Mesenchymal stem cell (in vitro differentiated cells and primary cell): ENCODE results near the gene ARHGEF19.

ENCODE experiments used
- DNase-seq: peaks from one replicate; pipeline ENCODE4 v3.0.0-alpha.2; 2013
- H2AFZ ChIP-seq: one replicate; pipeline ENCODE4 v1.6.1; 2013; ENCODE audit warnings: low read depth, mild to moderate bottlenecking, control low read depth, inconsistent platforms, low read length, moderate library complexity
- H2AK5ac ChIP-seq: 2 replicates; pipeline ENCODE4 v1.6.1; 2013; ENCODE audit warnings: low read length, moderate library complexity, mild to moderate bottlenecking, inconsistent platforms; ENCODE audit not compliant: severe bottlenecking
- H2BK120ac ChIP-seq: one replicate; pipeline ENCODE4 v1.6.1; 2013; ENCODE audit warnings: low read depth, mild to moderate bottlenecking, inconsistent platforms, low read length, moderate library complexity
- H2BK12ac ChIP-seq, 2 experiments: one replicate each; pipeline ENCODE4 v1.6.1; 2013; ENCODE audit warnings: inconsistent platforms in 2 of 2, low read length in 2 of 2, mild to moderate bottlenecking in 2 of 2, moderate library complexity in 2 of 2, control low read depth in 1 of 2
- H2BK15ac ChIP-seq: one replicate; pipeline ENCODE4 v1.6.1; 2013; ENCODE audit warnings: mild to moderate bottlenecking, low read depth, inconsistent platforms; ENCODE audit not compliant: poor library complexity, severe bottlenecking
- H2BK5ac ChIP-seq: 2 replicates; pipeline ENCODE4 v1.6.1; 2013; ENCODE audit warnings: low read depth, mild to moderate bottlenecking, low read length, control low read depth, inconsistent platforms; ENCODE audit not compliant: poor library complexity, severe bottlenecking
- H3K14ac ChIP-seq, 2 experiments: one replicate each; pipeline ENCODE4 v1.6.1; 2013; ENCODE audit warnings: inconsistent platforms in 2 of 2, low read length in 2 of 2, control low read depth in 1 of 2, mild to moderate bottlenecking in 1 of 2, moderate library complexity in 1 of 2
- H3K18ac ChIP-seq, 2 experiments: one replicate each; pipeline ENCODE4 v1.6.1; 2013; ENCODE audit warnings: inconsistent platforms in 2 of 2, low read length in 2 of 2, control low read depth in 1 of 2, low read depth in 1 of 2, mild to moderate bottlenecking in 1 of 2
- H3K23ac ChIP-seq, 2 experiments: one replicate each; pipeline ENCODE4 v1.6.1; 2013; ENCODE audit warnings: inconsistent platforms in 2 of 2, low read length in 2 of 2, mild to moderate bottlenecking in 2 of 2, moderate library complexity in 2 of 2, control low read depth in 1 of 2
- H3K27ac ChIP-seq: 2 replicates; pipeline ENCODE4 v1.5.1; 2013; ENCODE audit warnings: mild to moderate bottlenecking, moderate library complexity, low read length, control low read depth, inconsistent platforms; ENCODE audit not compliant: poor library complexity, severe bottlenecking
- H3K27me3 ChIP-seq, 2 experiments: 2 replicates each; pipeline versions ENCODE4 v1.6.1 to v1.7.0; 2013; ENCODE audit warnings: low read length in 2 of 2, mild to moderate bottlenecking in 2 of 2, moderate library complexity in 2 of 2, control low read depth in 1 of 2, inconsistent platforms in 1 of 2; ENCODE audit not compliant: control insufficient read depth in 1 of 2, insufficient read depth in 1 of 2
- H3K36me3 ChIP-seq, 2 experiments: 2 replicates each; pipeline versions ENCODE4 v1.6.1 to v1.7.0; 2013; ENCODE audit warnings: low read length in 2 of 2, control low read depth in 1 of 2, inconsistent platforms in 1 of 2, low read depth in 1 of 2, mild to moderate bottlenecking in 1 of 2; ENCODE audit not compliant: insufficient read depth in 2 of 2, control insufficient read depth in 1 of 2
- H3K4ac ChIP-seq, 2 experiments: one replicate each; pipeline ENCODE4 v1.6.1; 2013; ENCODE audit warnings: inconsistent platforms in 2 of 2, low read length in 2 of 2, mild to moderate bottlenecking in 2 of 2, moderate library complexity in 2 of 2, control low read depth in 1 of 2, low read depth in 1 of 2
- H3K4me1 ChIP-seq: 2 replicates; pipeline ENCODE4 v1.6.1; 2013; ENCODE audit warnings: low read depth, low read length, control low read depth; ENCODE audit not compliant: control insufficient read depth, insufficient read depth
- H3K4me2 ChIP-seq: 2 replicates; pipeline ENCODE4 v1.6.1; 2013; ENCODE audit warnings: low read length, mild to moderate bottlenecking, inconsistent platforms; ENCODE audit not compliant: poor library complexity, severe bottlenecking
- H3K4me3 ChIP-seq, 2 experiments: 2 replicates each; pipeline versions ENCODE4 v1.5.1 to v1.7.0; 2013; ENCODE audit warnings: low read length in 2 of 2, mild to moderate bottlenecking in 2 of 2, control low read depth in 1 of 2, low read depth in 1 of 2; ENCODE audit not compliant: insufficient read depth in 1 of 2
- H3K79me1 ChIP-seq: replicated peaks from 2 replicates; pipeline ENCODE4 v1.6.1; 2013; ENCODE audit warnings: mild to moderate bottlenecking, control low read depth, low read length, inconsistent platforms; ENCODE audit not compliant: poor library complexity, severe bottlenecking
- H3K9ac ChIP-seq: 2 replicates; pipeline ENCODE4 v1.7.0; 2013; ENCODE audit warnings: mild to moderate bottlenecking, low read length, moderate library complexity
- H3K9me3 ChIP-seq: 2 replicates; pipeline ENCODE4 v1.7.0; 2013; ENCODE audit warnings: mild to moderate bottlenecking, low read length; ENCODE audit not compliant: control insufficient read depth
- H4K8ac ChIP-seq: one replicate; pipeline ENCODE4 v1.6.1; 2013; ENCODE audit warnings: inconsistent platforms, mild to moderate bottlenecking, low read length, moderate library complexity
- H4K91ac ChIP-seq: one replicate; pipeline ENCODE4 v1.6.1; 2013; ENCODE audit warnings: mild to moderate bottlenecking, low read length, inconsistent platforms
- WGBS: methylation state at CpG from one replicate; pipeline ENCODE4 v1.1.7; 2013; ENCODE audit warnings: mixed read lengths; 5-methylcytosine and 5-hydroxymethylcytosine counted together

The ARHGEF19 gene

DNA sequence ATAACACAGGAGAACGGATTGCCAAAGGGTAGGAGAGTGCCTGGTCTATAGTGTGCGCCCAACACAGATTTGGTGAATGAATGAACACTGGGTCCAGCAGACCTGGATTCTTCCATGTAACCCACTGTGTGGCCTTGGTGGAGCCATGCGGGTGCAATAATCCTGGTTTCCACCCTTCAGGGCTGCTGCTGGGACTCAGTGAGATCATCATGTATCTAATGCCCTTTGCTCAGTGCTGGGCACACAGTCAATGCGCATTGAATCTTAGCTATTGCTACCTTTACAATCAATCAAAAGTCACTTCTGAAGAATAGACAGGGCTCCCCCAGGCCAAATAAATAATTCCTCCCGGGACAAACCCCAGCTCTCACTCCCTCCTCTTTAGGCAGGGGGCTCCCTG, 50.7 kb downstream of the ARHGEF19 start:
- Histone ChIP-seq H4K91ac (peak overlapping the region; percentile 6), H2AK5ac (no peak overlapping the region), H3K4me2 (no peak overlapping the region), H3K27me3 (no peaks in the 10 kb centered on the region), H4K8ac (no peak overlapping the region), H3K4me1 (peaks cover 36% of the 10 kb centered on the region), H3K9ac (no peak overlapping the region), H3K4ac (peak overlapping the region in 1 of 2 experiments; percentile 45), H3K4me3 (no peak overlapping the region), H2BK12ac (peak overlapping the region in 1 of 2 experiments; percentile 23), H2BK120ac (peak overlapping the region; percentile 11), H3K23ac (no peak overlapping the region), H3K79me1 (peaks cover 6% of the 10 kb centered on the region), H2BK15ac (peak overlapping the region; percentile 64), H3K36me3 (no peaks in the 10 kb centered on the region), H3K9me3 (no peaks in the 10 kb centered on the region), H3K27ac (no peak overlapping the region), H2AFZ (no peak overlapping the region), H3K18ac (peak overlapping the region in 1 of 2 experiments; percentile 13), H3K14ac (no peak overlapping the region), H2BK5ac (no peak overlapping the region)
- no peak for DNase-seq
- WGBS: 91% methylated on average over 5 of the region's 5 CpGs

GRCh38 chr1:16158993-16159831, 53.2 kb downstream of the ARHGEF19 start:
- H3K9ac ChIP-seq: no peak overlapping the region
- peak overlapping the region in 1 of 2 experiments; percentile 25 for H3K4ac ChIP-seq
- no peak overlapping the region for H2BK120ac ChIP-seq
- H2AK5ac ChIP-seq: peak overlapping the region; percentile 11
- no peak overlapping the region for H2BK5ac ChIP-seq
- H4K91ac ChIP-seq: no peak overlapping the region
- H2BK12ac ChIP-seq: peak overlapping the region in 1 of 2 experiments; percentile 43
- WGBS: 89% methylated on average over 15 of the region's 16 CpGs
- H3K36me3 ChIP-seq: peaks cover 0 to 1% of the 10 kb centered on the region in 2 experiments
- H3K9me3 ChIP-seq: no peaks in the 10 kb centered on the region
- no peak overlapping the region for H4K8ac ChIP-seq
- no peak overlapping the region for H3K27ac ChIP-seq
- no peak overlapping the region for H3K4me2 ChIP-seq
- H3K79me1 ChIP-seq: peaks cover 2% of the 10 kb centered on the region
- H3K14ac ChIP-seq: no peak overlapping the region
- no peak overlapping the region for H3K18ac ChIP-seq
- no peaks in the 10 kb centered on the region for H3K27me3 ChIP-seq
- H3K23ac ChIP-seq: no peak overlapping the region
- H2BK15ac ChIP-seq: no peak overlapping the region
- no peak overlapping the region for H3K4me3 ChIP-seq
- DNase-seq: no peak
- peaks cover 26% of the 10 kb centered on the region for H3K4me1 ChIP-seq
- no peak overlapping the region for H2AFZ ChIP-seq

- H4K8ac ChIP-seq: no peak overlapping the region
- no peak overlapping the region for H3K4me2 ChIP-seq
- H2AFZ ChIP-seq: no peak overlapping the region
- WGBS: 94% methylated on average over 5 of the region's 5 CpGs
- peaks cover 24% of the 10 kb centered on the region for H3K4me1 ChIP-seq
- peaks cover 0 to 13% of the 10 kb centered on the region in 2 experiments for H3K36me3 ChIP-seq
- no peak overlapping the region for H2BK15ac ChIP-seq
- peak overlapping the region in 1 of 2 experiments; percentile 73 for H2BK12ac ChIP-seq
- H2AK5ac ChIP-seq: no peak overlapping the region
- peak overlapping the region in 1 of 2 experiments; percentile 23 for H3K14ac ChIP-seq
- H4K91ac ChIP-seq: no peak overlapping the region
- no peak overlapping the region for H3K9ac ChIP-seq
- H3K23ac ChIP-seq: no peak overlapping the region
- no peak overlapping the region for H3K27ac ChIP-seq
- H3K18ac ChIP-seq: no peak overlapping the region
- no peak overlapping the region for H3K4me3 ChIP-seq
- H2BK5ac ChIP-seq: no peak overlapping the region
- H3K27me3 ChIP-seq: no peaks in the 10 kb centered on the region
- H2BK120ac ChIP-seq: no peak overlapping the region
- H3K9me3 ChIP-seq: no peaks in the 10 kb centered on the region
- no peak overlapping the region for H3K4ac ChIP-seq
- no peak for DNase-seq
- H3K79me1 ChIP-seq: peaks cover 2% of the 10 kb centered on the region
Observed at GRCh38 chr1:16158025-16158424, 54.4 kb downstream of the ARHGEF19 start.

GRCh38 chr1:16156848-16157495, 55.5 kb downstream of the ARHGEF19 start:
- DNase-seq: peak; percentile 80
- Histone ChIP-seq H3K9ac (no peak overlapping the region), H3K18ac (peak overlapping the region; percentile 23 to 89), H3K79me1 (peaks cover 2% of the 10 kb centered on the region), H3K4me2 (peak overlapping the region; percentile 57), H3K9me3 (no peaks in the 10 kb centered on the region), H3K36me3 (peaks cover 0 to 13% of the 10 kb centered on the region in 2 experiments), H3K4me3 (peak overlapping the region in 1 of 2 experiments; percentile 52), H2BK15ac (peak overlapping the region; percentile 55), H2AFZ (no peak overlapping the region), H3K4ac (peak overlapping the region in 1 of 2 experiments; percentile 77), H2BK12ac (peak overlapping the region; percentile 55 to 85), H2AK5ac (peak overlapping the region; percentile 13), H3K27me3 (no peaks in the 10 kb centered on the region), H3K23ac (no peak overlapping the region), H3K27ac (peak overlapping the region; percentile 91), H4K91ac (peak overlapping the region; percentile 8), H2BK120ac (peak overlapping the region; percentile 51), H2BK5ac (no peak overlapping the region), H3K4me1 (peaks cover 22% of the 10 kb centered on the region), H3K14ac (no peak overlapping the region), H4K8ac (peak overlapping the region; percentile 70)
- WGBS: 61% methylated on average over 13 of the region's 13 CpGs
